Ishikawa (cell line): Measurements from ENCODE around the gene FDX2.

Experiments used
- CEBPB ChIP-seq: IDR thresholded peaks from 2 replicates; pipeline ENCODE4 v1.6.1; 2012
- EGR1 ChIP-seq: IDR thresholded peaks from 2 replicates; pipeline ENCODE4 v1.6.1; 2012
- EP300 ChIP-seq: IDR thresholded peaks from 2 replicates; pipeline ENCODE4 v1.6.1; 2012; ENCODE audit warnings: borderline replicate concordance
- FOXM1 ChIP-seq: IDR thresholded peaks from 2 replicates; pipeline ENCODE4 v1.6.1; 2012; ENCODE audit warnings: low read depth, borderline replicate concordance
- NFIC ChIP-seq: IDR thresholded peaks from 2 replicates; pipeline ENCODE4 v1.6.1; 2012
- REST ChIP-seq: IDR thresholded peaks from 2 replicates; pipeline ENCODE4 v1.6.1; 2012; ENCODE audit warnings: low read depth, mild to moderate bottlenecking
- TEAD4 ChIP-seq: IDR thresholded peaks from 2 replicates; pipeline ENCODE4 v1.6.1; 2012
- YY1 ChIP-seq: IDR thresholded peaks from 2 replicates; pipeline ENCODE4 v1.6.1; 2012; ENCODE audit warnings: low read depth

GRCh38 chr19:10334588-10335351 lies 19.0 kb upstream of the FDX2 start:
- TF ChIP-seq NFIC: no peak
- no peak for TF ChIP-seq REST
- no peak for TF ChIP-seq YY1
- TF ChIP-seq EP300: 0 out of 2 replicates have a peak, but pooled peaks have one; percentile 7
- no peak; the same call in 1 of the 2 replicates for TF ChIP-seq TEAD4
- TF ChIP-seq EGR1: peak; percentile 29; the same call in 1 of the 2 replicates
- no peak for TF ChIP-seq FOXM1
- TF ChIP-seq CEBPB: no peak
